ENCODE measurements around the gene MYF6. TPM values are rescaled to one million over a fixed set of nuclear protein-coding genes. Genes with fewer than 3 reads are reported as not detected.

Gene MYF6
- total and polyA plus RNA-seq, 10 donors: 0.03 to 0.04 TPM; not detected in 8

DNA sequence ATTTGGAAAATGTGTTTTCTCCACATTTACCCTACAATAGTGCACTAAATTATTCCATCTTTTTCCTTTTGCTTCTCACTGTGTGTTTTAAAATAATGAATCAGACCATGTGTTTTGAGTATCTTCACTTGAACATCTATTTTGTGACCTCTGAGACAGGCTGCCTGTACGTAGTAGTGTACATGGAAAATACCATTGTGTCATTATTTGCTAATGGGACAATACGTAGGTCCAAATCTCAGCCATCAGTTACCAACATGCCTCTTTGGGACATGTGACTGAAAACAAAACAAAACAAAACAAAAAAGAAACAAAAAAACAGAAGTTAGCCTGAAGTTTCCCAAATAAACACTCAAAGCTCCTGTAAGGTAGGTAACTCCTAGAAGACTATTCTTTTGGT lies 7.1 kb upstream of the MYF6 start:
- H3K4me1 ChIP-seq: no peaks in the 10 kb centered on the region
- intact Hi-C loops (cut with DNase I; ENCODE audit: low total_unique reads): no loop called here
- no peak for DNase-seq
- H3K27me3 ChIP-seq (replicated peaks in 1 of 7): no peaks in the 10 kb centered on the region
- WGBS, 5 donors: 76 to 87% (median 82%) methylated on average over 2 of the region's 2 CpGs
- TF ChIP-seq POLR2A (IDR thresholded peaks at IDR 0.05): no peak
- no peak for TF ChIP-seq POLR2AphosphoS5 (IDR thresholded peaks at IDR 0.05)
- TF ChIP-seq, protein P1, sequence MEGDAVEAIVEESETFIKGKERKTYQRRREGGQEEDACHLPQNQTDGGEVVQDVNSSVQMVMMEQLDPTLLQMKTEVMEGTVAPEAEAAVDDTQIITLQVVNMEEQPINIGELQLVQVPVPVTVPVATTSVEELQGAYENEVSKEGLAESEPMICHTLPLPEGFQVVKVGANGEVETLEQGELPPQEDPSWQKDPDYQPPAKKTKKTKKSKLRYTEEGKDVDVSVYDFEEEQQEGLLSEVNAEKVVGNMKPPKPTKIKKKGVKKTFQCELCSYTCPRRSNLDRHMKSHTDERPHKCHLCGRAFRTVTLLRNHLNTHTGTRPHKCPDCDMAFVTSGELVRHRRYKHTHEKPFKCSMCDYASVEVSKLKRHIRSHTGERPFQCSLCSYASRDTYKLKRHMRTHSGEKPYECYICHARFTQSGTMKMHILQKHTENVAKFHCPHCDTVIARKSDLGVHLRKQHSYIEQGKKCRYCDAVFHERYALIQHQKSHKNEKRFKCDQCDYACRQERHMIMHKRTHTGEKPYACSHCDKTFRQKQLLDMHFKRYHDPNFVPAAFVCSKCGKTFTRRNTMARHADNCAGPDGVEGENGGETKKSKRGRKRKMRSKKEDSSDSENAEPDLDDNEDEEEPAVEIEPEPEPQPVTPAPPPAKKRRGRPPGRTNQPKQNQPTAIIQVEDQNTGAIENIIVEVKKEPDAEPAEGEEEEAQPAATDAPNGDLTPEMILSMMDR (IDR thresholded peaks at IDR 0.05 in 8 of 11, conservative IDR thresholded peaks at IDR 0.05 in 3 of 11): no peak
- no peaks in the 10 kb centered on the region for H3K36me3 ChIP-seq
- H3K27ac ChIP-seq: no peak overlapping the region
- no peak overlapping the region for H3K4me3 ChIP-seq
- no peaks in the 10 kb centered on the region for H3K9me3 ChIP-seq

DNA sequence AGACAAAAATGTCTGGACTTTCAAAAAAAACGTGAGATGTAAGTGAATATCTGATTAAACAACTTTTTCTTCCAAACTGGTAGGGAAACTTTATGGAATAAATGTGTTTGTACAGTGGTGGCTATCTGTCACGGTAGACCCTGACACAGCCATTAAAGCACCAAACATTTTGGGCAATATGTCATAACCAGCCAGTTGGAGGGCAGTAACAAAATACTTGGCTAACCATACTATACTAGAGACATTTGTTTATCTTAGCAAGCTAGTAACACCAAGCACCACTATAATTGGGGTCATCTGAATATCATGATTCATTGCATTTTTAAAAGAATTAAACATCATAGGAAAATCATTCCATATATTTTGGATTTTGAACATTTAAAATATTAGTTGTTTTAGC lies 6.0 kb upstream of the MYF6 start:
- WGBS, 5 donors: 68 to 76% (median 73%) methylated on average over 2 of the region's 2 CpGs
- Histone ChIP-seq H3K27ac (no peak overlapping the region), H3K4me3 (no peak overlapping the region), H3K4me1 (no peaks in the 10 kb centered on the region), H3K9me3 (no peaks in the 10 kb centered on the region), H3K36me3 (no peaks in the 10 kb centered on the region), H3K27me3 (replicated peaks in 1 of 7) (no peaks in the 10 kb centered on the region)
- TF ChIP-seq POLR2AphosphoS5 (IDR thresholded peaks at IDR 0.05) (no peak), POLR2A (IDR thresholded peaks at IDR 0.05) (no peak)
- TF ChIP-seq, protein P1 (IDR thresholded peaks at IDR 0.05 in 8 of 11, conservative IDR thresholded peaks at IDR 0.05 in 3 of 11): no peak
- intact Hi-C loops (cut with DNase I; ENCODE audit: low total_unique reads): no loop called here
- DNase-seq: no peak

DNA sequence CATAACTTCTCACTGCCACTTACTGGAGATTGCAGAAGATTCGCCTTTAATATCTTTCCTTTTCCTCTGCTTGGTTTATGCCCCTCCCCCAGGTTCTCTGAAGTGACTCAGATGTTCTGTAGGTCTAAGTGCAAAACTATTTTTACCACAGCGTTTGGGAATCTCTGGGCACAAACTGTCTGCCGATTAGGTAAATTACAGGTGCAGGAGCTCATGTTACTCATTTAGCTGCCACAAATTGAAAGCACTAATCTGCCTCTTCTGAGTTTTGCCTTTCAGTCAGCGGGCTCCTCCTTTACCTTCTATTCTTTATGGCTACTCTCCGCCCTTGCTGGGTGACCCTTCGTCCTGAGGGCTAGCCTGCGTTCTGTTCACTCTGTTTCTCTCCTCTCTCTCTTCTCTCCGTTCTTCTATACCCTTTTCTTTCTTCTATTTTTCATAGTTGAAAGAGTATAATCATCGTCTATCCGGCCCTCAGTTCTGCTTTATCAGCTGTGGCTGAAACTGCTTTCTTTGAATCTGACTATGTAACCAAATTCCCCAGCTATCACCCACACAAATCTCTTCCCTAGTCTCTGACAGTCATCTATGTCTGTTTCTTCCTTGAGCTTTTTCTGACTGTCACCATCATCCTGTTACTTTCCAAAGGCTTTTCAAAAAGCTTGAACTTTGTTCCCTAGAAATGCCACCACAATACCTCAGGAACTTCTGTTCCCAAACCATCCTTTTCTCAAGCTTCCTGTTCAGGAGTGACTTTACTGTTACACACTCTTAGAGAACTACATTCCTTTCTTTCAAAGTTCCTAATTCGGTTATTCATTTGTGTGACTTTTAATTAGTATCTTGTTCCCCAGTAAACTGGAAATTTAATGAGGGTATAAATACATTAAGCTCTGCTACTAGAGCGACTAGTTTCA lies 4.3 kb upstream of the MYF6 start:
- 51 to 66% (median 62%) methylated on average over 12 of the region's 12 CpGs for WGBS, 5 donors
- no peak overlapping the region for H3K27ac ChIP-seq
- H3K4me3 ChIP-seq: no peak overlapping the region
- peaks cover 0 to 11% (median 6%) of the 10 kb centered on the region in 7 donors for H3K27me3 ChIP-seq (replicated peaks in 1 of 7)
- H3K9me3 ChIP-seq: no peaks in the 10 kb centered on the region
- peaks cover 0 to 2% (median 0%) of the 10 kb centered on the region in 6 donors for H3K4me1 ChIP-seq
- DNase-seq: no peak
- no peaks in the 10 kb centered on the region for H3K36me3 ChIP-seq
- intact Hi-C loops (cut with DNase I; ENCODE audit: low total_unique reads): no loop called here
- TF ChIP-seq, protein P1 (IDR thresholded peaks at IDR 0.05 in 8 of 11, conservative IDR thresholded peaks at IDR 0.05 in 3 of 11): no peak
- no peak for TF ChIP-seq POLR2AphosphoS5 (IDR thresholded peaks at IDR 0.05)

DNA sequence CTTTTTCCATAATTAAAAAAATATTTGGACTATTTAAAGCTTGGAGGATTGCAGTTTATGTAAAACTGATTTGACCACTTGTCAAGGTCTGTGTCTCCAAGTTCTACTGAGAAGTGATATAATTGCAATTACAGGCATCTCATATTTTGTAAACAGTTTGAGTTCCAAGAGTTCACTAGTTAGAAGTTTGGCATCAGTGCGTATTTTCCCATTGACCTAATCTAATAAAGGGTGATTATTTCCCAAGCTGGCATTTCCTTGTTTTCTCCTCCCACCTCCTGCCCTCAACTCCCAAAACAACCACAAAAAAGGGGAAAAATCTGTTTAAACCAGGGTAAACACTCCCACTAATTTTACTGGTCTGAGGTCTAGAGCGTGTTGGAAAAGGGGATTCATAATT lies 3.0 kb upstream of the MYF6 start:
- TF ChIP-seq POLR2AphosphoS5 (IDR thresholded peaks at IDR 0.05): no peak
- TF ChIP-seq POLR2A (IDR thresholded peaks at IDR 0.05): no peak
- TF ChIP-seq, protein P1 (IDR thresholded peaks at IDR 0.05 in 8 of 11, conservative IDR thresholded peaks at IDR 0.05 in 3 of 11): no peak
- no peak for DNase-seq
- peaks cover 0 to 24% (median 13%) of the 10 kb centered on the region in 7 donors for H3K27me3 ChIP-seq (replicated peaks in 1 of 7)
- intact Hi-C loops (cut with DNase I; ENCODE audit: low total_unique reads): no loop called here
- H3K36me3 ChIP-seq: no peaks in the 10 kb centered on the region
- no peak overlapping the region for H3K4me3 ChIP-seq
- H3K27ac ChIP-seq: no peak overlapping the region
- WGBS, 5 donors: 71 to 93% (median 78%) methylated on average over 2 of the region's 2 CpGs
- no peaks in the 10 kb centered on the region for H3K9me3 ChIP-seq
- H3K4me1 ChIP-seq: peaks cover 0 to 8% (median 7%) of the 10 kb centered on the region in 6 donors
